MM.1S (cell line): ENCODE results near the gene PPME1.

Experiments
- EZH2 ChIP-seq: fragments of 300-600 bp; sonication (generic); optimal IDR thresholded peaks from 2 replicates; pipeline ENCODE3; 2017; ENCODE audit warnings: low read depth, mild to moderate bottlenecking, antibody characterized with exemption, low read length, mixed read lengths
- TF ChIP-seq, protein P1 (sequence below): fragments of 300-600 bp; sonication (generic); IDR thresholded peaks from 2 replicates; pipeline ENCODE4 v1.5.1; 2016; ENCODE audit warnings: antibody characterized with exemption, low read length, mixed read lengths

DNA sequence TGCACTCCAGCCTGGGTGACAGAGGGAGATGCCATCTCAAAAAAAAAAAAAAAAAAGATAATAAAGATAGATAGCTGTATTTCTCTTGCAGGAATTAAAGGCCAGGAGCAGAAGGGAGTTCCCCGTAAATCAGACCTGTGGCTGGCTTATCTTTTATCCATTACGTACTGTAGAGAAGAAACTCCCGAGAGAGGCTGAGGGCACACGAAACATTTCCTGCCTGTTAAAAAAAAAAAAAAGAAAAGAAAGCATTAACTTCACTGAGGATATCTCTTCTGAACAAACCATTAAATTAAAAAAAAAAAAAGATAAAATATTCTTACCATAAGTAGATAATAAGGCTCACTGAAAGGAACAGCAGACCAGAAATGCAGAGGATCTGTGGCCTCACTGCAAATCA, 117.8 kb downstream of the PPME1 start:
- TF ChIP-seq, protein P1, sequence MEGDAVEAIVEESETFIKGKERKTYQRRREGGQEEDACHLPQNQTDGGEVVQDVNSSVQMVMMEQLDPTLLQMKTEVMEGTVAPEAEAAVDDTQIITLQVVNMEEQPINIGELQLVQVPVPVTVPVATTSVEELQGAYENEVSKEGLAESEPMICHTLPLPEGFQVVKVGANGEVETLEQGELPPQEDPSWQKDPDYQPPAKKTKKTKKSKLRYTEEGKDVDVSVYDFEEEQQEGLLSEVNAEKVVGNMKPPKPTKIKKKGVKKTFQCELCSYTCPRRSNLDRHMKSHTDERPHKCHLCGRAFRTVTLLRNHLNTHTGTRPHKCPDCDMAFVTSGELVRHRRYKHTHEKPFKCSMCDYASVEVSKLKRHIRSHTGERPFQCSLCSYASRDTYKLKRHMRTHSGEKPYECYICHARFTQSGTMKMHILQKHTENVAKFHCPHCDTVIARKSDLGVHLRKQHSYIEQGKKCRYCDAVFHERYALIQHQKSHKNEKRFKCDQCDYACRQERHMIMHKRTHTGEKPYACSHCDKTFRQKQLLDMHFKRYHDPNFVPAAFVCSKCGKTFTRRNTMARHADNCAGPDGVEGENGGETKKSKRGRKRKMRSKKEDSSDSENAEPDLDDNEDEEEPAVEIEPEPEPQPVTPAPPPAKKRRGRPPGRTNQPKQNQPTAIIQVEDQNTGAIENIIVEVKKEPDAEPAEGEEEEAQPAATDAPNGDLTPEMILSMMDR, result no peak
- TF ChIP-seq EZH2, result no peak
